ENCODE results near the gene INF2. TPM values are rescaled to one million over a fixed set of nuclear protein-coding genes. Genes with fewer than 3 reads are reported as not detected.
A peak's percentile ranks its signal among the peaks of the same experiment; 100 is the strongest.

Gene INF2
- total RNA-seq, 1 donor from 2014 or later: 249 TPM

GRCh38 chr14:104686624-104687517 lies 2.5 kb upstream of the INF2 start:
- no peak for DNase-seq (ENCODE audit: low spot score in 2 of 2)
- no peaks in the 10 kb centered on the region for H3K36me3 ChIP-seq
- no peak for TF ChIP-seq CTCF (IDR thresholded peaks at IDR 0.05)
- no peaks in the 10 kb centered on the region for H3K27me3 ChIP-seq
- no peak overlapping the region for H3K4me3 ChIP-seq
- H3K27ac ChIP-seq: peak overlapping the region; percentile 80 to 82
- H3K4me1 ChIP-seq: peaks cover 26 to 41% of the 10 kb centered on the region in 2 donors
- intact Hi-C loops (cut with DNase I): loop anchor here (10.0 kb wide), 2 partner anchors 288 to 798 kb away; partner anchors contain the start of genes AHNAK2 and CRIP1
- no peaks in the 10 kb centered on the region for H3K9me3 ChIP-seq

GRCh38 chr14:104687601-104688504 lies 1.6 kb upstream of the INF2 start:
- TF ChIP-seq CTCF (IDR thresholded peaks at IDR 0.05): no peak
- peaks cover 17 to 37% of the 10 kb centered on the region in 2 donors for H3K4me1 ChIP-seq
- intact Hi-C loops (cut with DNase I): loop anchor here (2.0 to 10.0 kb wide), 3 partner anchors 21 to 797 kb away; partner anchors contain the start of genes AHNAK2 and CRIP1

GRCh38 chr14:104688505-104689108 lies 811 bp upstream of the INF2 start:
- Histone ChIP-seq H3K27me3 (no peaks in the 10 kb centered on the region), H3K36me3 (no peaks in the 10 kb centered on the region), H3K9me3 (no peaks in the 10 kb centered on the region), H3K27ac (peak overlapping the region; percentile 80 to 82), H3K4me1 (peaks cover 17 to 38% of the 10 kb centered on the region in 2 donors), H3K4me3 (peak overlapping the region; percentile 90 to 92)
- no peak for TF ChIP-seq CTCF (IDR thresholded peaks at IDR 0.05)
- DNase-seq (ENCODE audit: low spot score in 2 of 2): no peak
- intact Hi-C loops (cut with DNase I): loop anchor here (1.0 to 10.0 kb wide), 4 partner anchors 7 to 796 kb away; partner anchors contain the start of genes AHNAK2 and CRIP1

More at GRCh38 chr14:104687601-104688504, 1.6 kb upstream of the INF2 start:
- Histone ChIP-seq H3K4me3 (peak overlapping the region in 1 of 2 donors; percentile 92), H3K27ac (peak overlapping the region; percentile 80 to 82), H3K36me3 (no peaks in the 10 kb centered on the region), H3K9me3 (no peaks in the 10 kb centered on the region), H3K27me3 (no peaks in the 10 kb centered on the region)
- peak in 1 of 2 donors; percentile 85 for DNase-seq (ENCODE audit: low spot score in 2 of 2)

- intact Hi-C loops (cut with DNase I): loop anchor here (1.0 to 10.0 kb wide), 5 partner anchors 9 to 795 kb away; partner anchors contain the start of genes AHNAK2 and CRIP1
- Histone ChIP-seq H3K36me3 (no peaks in the 10 kb centered on the region), H3K27me3 (no peaks in the 10 kb centered on the region), H3K4me3 (peak overlapping the region; percentile 90 to 92), H3K27ac (peak overlapping the region; percentile 80 to 82), H3K9me3 (no peaks in the 10 kb centered on the region), H3K4me1 (peaks cover 17 to 47% of the 10 kb centered on the region in 2 donors)
- TF ChIP-seq CTCF (IDR thresholded peaks at IDR 0.05): no peak
- no peak for DNase-seq (ENCODE audit: low spot score in 2 of 2)
Observed at GRCh38 chr14:104689881-104690711, 678 bp downstream of the INF2 start.
